MM.1S (cell line): ENCODE measurements around the gene CMTR1.

Experiments
- DNase-seq: peaks from one replicate; pipeline ENCODE4 v3.0.0-alpha.2; 2015
- H2AFZ ChIP-seq: fragments of 300-600 bp; sonication (generic); 2 replicates; pipeline ENCODE4 v1.6.0; 2016; ENCODE audit warnings: antibody characterized with exemption, low read length
- H3F3A ChIP-seq: fragments of 300-600 bp; sonication (generic); 2 replicates; pipeline ENCODE4 v1.6.1; 2016; ENCODE audit warnings: mild to moderate bottlenecking, antibody characterized with exemption, low read length, moderate library complexity, mixed read lengths; ENCODE audit not compliant: insufficient read depth
- H3K27ac ChIP-seq: fragments of 300-600 bp; sonication (generic); 2 replicates; pipeline ENCODE4 v1.5.1; 2016; ENCODE audit warnings: mild to moderate bottlenecking, low read length
- H3K27me3 ChIP-seq: fragments of 300-600 bp; sonication (generic); replicated peaks from 2 replicates; pipeline ENCODE4 v1.6.0; 2016; ENCODE audit warnings: low read length; ENCODE audit not compliant: insufficient read depth
- H3K36me3 ChIP-seq: fragments of 300-600 bp; sonication (generic); replicated peaks from 2 replicates; pipeline ENCODE4 v1.6.1; 2016; ENCODE audit warnings: mild to moderate bottlenecking, low read length, mixed read lengths; ENCODE audit not compliant: insufficient read depth
- H3K4me1 ChIP-seq: fragments of 300-600 bp; sonication (generic); 2 replicates; pipeline ENCODE4 v1.6.1; 2016; ENCODE audit warnings: low read length, mixed read lengths
- H3K4me2 ChIP-seq: fragments of 300-600 bp; sonication (generic); 2 replicates; pipeline ENCODE4 v1.6.0; 2016; ENCODE audit warnings: low read depth, low read length
- H3K4me3 ChIP-seq: fragments of 300-600 bp; sonication (generic); 2 replicates; pipeline ENCODE4 v1.5.1; 2016; ENCODE audit warnings: low read length, mixed read lengths
- H3K79me2 ChIP-seq: fragments of 300-600 bp; sonication (generic); 2 replicates; pipeline ENCODE4 v1.6.1; 2016; ENCODE audit warnings: mixed run types, low read length, mixed read lengths
- H3K9ac ChIP-seq: fragments of 300-600 bp; sonication (generic); 2 replicates; pipeline ENCODE4 v1.6.1; 2016; ENCODE audit warnings: low read length, mixed read lengths
- H3K9me2 ChIP-seq: fragments of 300-600 bp; sonication (generic); replicated peaks from 2 replicates; pipeline ENCODE4 v1.6.1; 2016; ENCODE audit warnings: mild to moderate bottlenecking, low read length, mixed read lengths; ENCODE audit not compliant: insufficient read depth
- H3K9me3 ChIP-seq: fragments of 300-600 bp; sonication (generic); replicated peaks from 2 replicates; pipeline ENCODE4 v1.6.1; 2016; ENCODE audit warnings: mild to moderate bottlenecking, low read length, mixed read lengths; ENCODE audit not compliant: insufficient read depth
- H4K20me1 ChIP-seq: fragments of 300-600 bp; sonication (generic); 2 replicates; pipeline ENCODE4 v1.6.1; 2016; ENCODE audit warnings: mild to moderate bottlenecking, low read length, moderate library complexity, mixed read lengths; ENCODE audit not compliant: insufficient read depth
- EZH2 ChIP-seq: fragments of 300-600 bp; sonication (generic); optimal IDR thresholded peaks from 2 replicates; pipeline ENCODE3; 2017; ENCODE audit warnings: low read depth, mild to moderate bottlenecking, antibody characterized with exemption, low read length, mixed read lengths
- EZH2phosphoT487 ChIP-seq: fragments of 300-600 bp; sonication (generic); IDR thresholded peaks from 2 replicates; pipeline ENCODE4 v1.6.1; 2018; ENCODE audit warnings: antibody characterized with exemption, low read length
- TF ChIP-seq, protein P1 (sequence below): fragments of 300-600 bp; sonication (generic); IDR thresholded peaks from 2 replicates; pipeline ENCODE4 v1.5.1; 2016; ENCODE audit warnings: antibody characterized with exemption, low read length, mixed read lengths

The CMTR1 gene

GRCh38 chr6:37451441-37452193 is 18.6 kb downstream of the CMTR1 start:
- Histone ChIP-seq H3K4me2 (no peak overlapping the region), H3K79me2 (no peaks in the 10 kb centered on the region), H3K4me3 (no peak overlapping the region), H3K9me2 (no peaks in the 10 kb centered on the region), H3K27ac (no peak overlapping the region), H3K36me3 (no peaks in the 10 kb centered on the region), H3K4me1 (no peaks in the 10 kb centered on the region), H3K9me3 (no peaks in the 10 kb centered on the region), H2AFZ (no peak overlapping the region), H3F3A (no peaks in the 10 kb centered on the region), H3K9ac (no peak overlapping the region), H3K27me3 (no peaks in the 10 kb centered on the region), H4K20me1 (no peaks in the 10 kb centered on the region)
- TF ChIP-seq EZH2phosphoT487 = no peak
- no peak for TF ChIP-seq EZH2
- TF ChIP-seq, protein P1, sequence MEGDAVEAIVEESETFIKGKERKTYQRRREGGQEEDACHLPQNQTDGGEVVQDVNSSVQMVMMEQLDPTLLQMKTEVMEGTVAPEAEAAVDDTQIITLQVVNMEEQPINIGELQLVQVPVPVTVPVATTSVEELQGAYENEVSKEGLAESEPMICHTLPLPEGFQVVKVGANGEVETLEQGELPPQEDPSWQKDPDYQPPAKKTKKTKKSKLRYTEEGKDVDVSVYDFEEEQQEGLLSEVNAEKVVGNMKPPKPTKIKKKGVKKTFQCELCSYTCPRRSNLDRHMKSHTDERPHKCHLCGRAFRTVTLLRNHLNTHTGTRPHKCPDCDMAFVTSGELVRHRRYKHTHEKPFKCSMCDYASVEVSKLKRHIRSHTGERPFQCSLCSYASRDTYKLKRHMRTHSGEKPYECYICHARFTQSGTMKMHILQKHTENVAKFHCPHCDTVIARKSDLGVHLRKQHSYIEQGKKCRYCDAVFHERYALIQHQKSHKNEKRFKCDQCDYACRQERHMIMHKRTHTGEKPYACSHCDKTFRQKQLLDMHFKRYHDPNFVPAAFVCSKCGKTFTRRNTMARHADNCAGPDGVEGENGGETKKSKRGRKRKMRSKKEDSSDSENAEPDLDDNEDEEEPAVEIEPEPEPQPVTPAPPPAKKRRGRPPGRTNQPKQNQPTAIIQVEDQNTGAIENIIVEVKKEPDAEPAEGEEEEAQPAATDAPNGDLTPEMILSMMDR = no peak
- DNase-seq = no peak

DNA sequence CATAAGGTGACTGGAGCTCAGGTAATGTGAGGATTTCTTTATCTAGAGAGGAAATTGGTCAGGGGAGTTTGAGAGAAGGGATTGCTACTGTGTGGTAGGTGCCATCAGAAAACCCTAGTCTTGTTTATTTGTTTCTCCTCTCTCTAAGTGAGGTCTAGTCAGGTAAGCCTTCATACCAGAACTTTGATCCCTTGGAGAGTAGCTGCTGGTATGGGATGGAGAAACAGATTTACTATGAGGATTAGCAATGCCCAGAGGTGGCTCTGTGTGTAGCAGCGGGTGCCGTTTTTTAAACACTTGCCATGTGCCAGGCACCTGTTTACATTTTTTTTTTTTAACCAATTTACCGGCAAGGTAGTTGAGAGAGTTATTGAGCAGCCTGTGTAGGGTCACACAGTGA is 19.5 kb downstream of the CMTR1 start:
- Histone ChIP-seq H3K4me2 (no peak overlapping the region), H3K27ac (no peak overlapping the region), H3K9me3 (no peaks in the 10 kb centered on the region), H3K9ac (no peak overlapping the region), H3K9me2 (no peaks in the 10 kb centered on the region), H3K4me3 (no peak overlapping the region), H3K79me2 (no peaks in the 10 kb centered on the region), H3K27me3 (no peaks in the 10 kb centered on the region), H3K4me1 (no peaks in the 10 kb centered on the region), H3F3A (no peaks in the 10 kb centered on the region), H3K36me3 (no peaks in the 10 kb centered on the region), H2AFZ (no peak overlapping the region), H4K20me1 (no peaks in the 10 kb centered on the region)
- TF ChIP-seq, protein P1 = no peak
- TF ChIP-seq EZH2 = no peak
- no peak for TF ChIP-seq EZH2phosphoT487
- no peak for DNase-seq

DNA sequence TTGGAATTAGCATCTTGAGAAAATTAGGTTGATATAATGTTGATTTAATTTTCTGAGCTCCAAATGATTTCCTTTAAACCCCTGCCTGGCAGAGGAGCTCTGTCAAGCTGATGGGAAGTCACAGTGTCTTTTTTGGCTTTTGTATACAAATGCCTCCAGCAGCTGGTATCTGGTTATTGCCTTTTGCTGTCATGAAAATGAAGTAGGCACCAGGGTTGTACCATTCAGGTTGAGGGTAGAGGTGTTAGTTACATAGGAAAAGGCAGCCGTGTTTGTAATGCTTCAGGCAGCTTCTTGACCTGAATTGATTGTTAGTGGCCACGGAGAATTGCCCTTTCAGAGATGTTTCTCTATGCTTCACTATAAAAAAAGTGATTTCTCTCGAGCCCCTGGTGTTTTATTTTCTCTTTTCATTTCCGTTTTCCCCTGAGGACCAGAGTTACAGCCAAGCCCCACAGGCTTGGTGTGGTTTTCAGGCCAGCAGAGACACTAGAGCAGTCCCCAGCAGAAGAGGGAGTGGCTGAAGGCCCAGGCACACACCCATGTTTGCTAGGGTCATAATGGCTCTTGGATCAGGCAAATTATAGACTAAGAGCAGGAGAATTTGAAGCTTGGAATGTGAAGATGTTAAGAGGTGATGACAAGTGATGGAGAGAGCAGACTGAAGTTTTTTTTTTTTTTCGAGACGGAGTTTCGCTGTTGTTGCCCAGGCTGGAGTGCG is 21.6 kb downstream of the CMTR1 start:
- Histone ChIP-seq H3F3A (no peaks in the 10 kb centered on the region), H3K4me1 (no peaks in the 10 kb centered on the region), H3K36me3 (no peaks in the 10 kb centered on the region), H3K79me2 (no peaks in the 10 kb centered on the region), H3K27me3 (no peaks in the 10 kb centered on the region), H4K20me1 (no peaks in the 10 kb centered on the region), H3K9me2 (no peaks in the 10 kb centered on the region), H3K27ac (no peak overlapping the region), H3K4me3 (no peak overlapping the region), H3K9me3 (no peaks in the 10 kb centered on the region), H3K9ac (no peak overlapping the region), H3K4me2 (no peak overlapping the region), H2AFZ (no peak overlapping the region)
- TF ChIP-seq EZH2 (no peak), EZH2phosphoT487 (no peak)
- TF ChIP-seq, protein P1 = no peak
- no peak for DNase-seq
